ENCODE measurements around the gene AUTS2.

Gene AUTS2

GRCh38 chr7:70419526-70420380, 821.5 kb downstream of the AUTS2 start:
- no peaks in the 10 kb centered on the region for H3K4me1 Mint-ChIP-seq
- no peaks in the 10 kb centered on the region for H3K36me3 Mint-ChIP-seq (ENCODE audit: insufficient read depth)

GRCh38 chr7:70420381-70420662, 822.0 kb downstream of the AUTS2 start:
- Mint-ChIP-seq H3K27me3 (peaks cover 21% of the 10 kb centered on the region), H3K4me1 (no peaks in the 10 kb centered on the region), H3K9me3 (no peaks in the 10 kb centered on the region), H3K4me3 (no peak overlapping the region), H3K36me3 (ENCODE audit: insufficient read depth) (no peaks in the 10 kb centered on the region), H3K27ac (ENCODE audit: low read depth) (no peak overlapping the region)
- no peak for DNase-seq (ENCODE audit: low spot score in 2 of 2)
- no peak for ATAC-seq (replicated peaks; ENCODE audit: extremely low read depth, poor library complexity, severe bottlenecking)

More at GRCh38 chr7:70419526-70420380, 821.5 kb downstream of the AUTS2 start:
- Mint-ChIP-seq H3K9me3 (no peaks in the 10 kb centered on the region), H3K4me3 (no peak overlapping the region), H3K27ac (ENCODE audit: low read depth) (no peak overlapping the region), H3K27me3 (peaks cover 21% of the 10 kb centered on the region)
- no peak for ATAC-seq (replicated peaks; ENCODE audit: extremely low read depth, poor library complexity, severe bottlenecking)
- DNase-seq (ENCODE audit: low spot score in 2 of 2): no peak

GRCh38 chr7:70421319-70421718, 823.0 kb downstream of the AUTS2 start:
- H3K27ac Mint-ChIP-seq (ENCODE audit: low read depth): no peak overlapping the region
- H3K27me3 Mint-ChIP-seq: peaks cover 21% of the 10 kb centered on the region
- no peaks in the 10 kb centered on the region for H3K4me1 Mint-ChIP-seq
- no peak overlapping the region for H3K4me3 Mint-ChIP-seq
- ATAC-seq (replicated peaks; ENCODE audit: extremely low read depth, poor library complexity, severe bottlenecking): no peak
- no peak for DNase-seq (ENCODE audit: low spot score in 2 of 2)
- H3K9me3 Mint-ChIP-seq: no peaks in the 10 kb centered on the region
- no peaks in the 10 kb centered on the region for H3K36me3 Mint-ChIP-seq (ENCODE audit: insufficient read depth)

GRCh38 chr7:70426249-70426880, 828.1 kb downstream of the AUTS2 start:
- no peak overlapping the region for H3K27ac Mint-ChIP-seq (ENCODE audit: low read depth)

GRCh38 chr7:70432567-70433001, 834.3 kb downstream of the AUTS2 start:
- DNase-seq (ENCODE audit: low spot score in 2 of 2) (no peak), ATAC-seq (replicated peaks; ENCODE audit: extremely low read depth, poor library complexity, severe bottlenecking) (no peak)
- Mint-ChIP-seq H3K36me3 (ENCODE audit: insufficient read depth) (no peaks in the 10 kb centered on the region), H3K9me3 (no peaks in the 10 kb centered on the region), H3K4me1 (peaks cover 5% of the 10 kb centered on the region), H3K27me3 (no peaks in the 10 kb centered on the region), H3K4me3 (no peak overlapping the region), H3K27ac (ENCODE audit: low read depth) (no peak overlapping the region)

More at GRCh38 chr7:70426249-70426880, 828.1 kb downstream of the AUTS2 start:
- DNase-seq (ENCODE audit: low spot score in 2 of 2): no peak
- Mint-ChIP-seq H3K36me3 (ENCODE audit: insufficient read depth) (no peaks in the 10 kb centered on the region), H3K4me1 (no peaks in the 10 kb centered on the region), H3K9me3 (no peaks in the 10 kb centered on the region), H3K27me3 (peaks cover 12% of the 10 kb centered on the region), H3K4me3 (no peak overlapping the region)
- ATAC-seq (replicated peaks; ENCODE audit: extremely low read depth, poor library complexity, severe bottlenecking): no peak

GRCh38 chr7:70434376-70434775, 836.1 kb downstream of the AUTS2 start:
- H3K27ac Mint-ChIP-seq (ENCODE audit: low read depth): no peak overlapping the region
- no peak for DNase-seq (ENCODE audit: low spot score in 2 of 2)
- peaks cover 5% of the 10 kb centered on the region for H3K4me1 Mint-ChIP-seq
- ATAC-seq (replicated peaks; ENCODE audit: extremely low read depth, poor library complexity, severe bottlenecking): no peak
- no peaks in the 10 kb centered on the region for H3K27me3 Mint-ChIP-seq
- H3K4me3 Mint-ChIP-seq: no peak overlapping the region
- no peaks in the 10 kb centered on the region for H3K9me3 Mint-ChIP-seq
- no peaks in the 10 kb centered on the region for H3K36me3 Mint-ChIP-seq (ENCODE audit: insufficient read depth)

- Mint-ChIP-seq H3K36me3 (ENCODE audit: insufficient read depth) (no peaks in the 10 kb centered on the region), H3K9me3 (no peaks in the 10 kb centered on the region), H3K27ac (ENCODE audit: low read depth) (no peak overlapping the region), H3K4me3 (no peak overlapping the region), H3K27me3 (no peaks in the 10 kb centered on the region), H3K4me1 (peaks cover 5% of the 10 kb centered on the region)
- ATAC-seq (replicated peaks; ENCODE audit: extremely low read depth, poor library complexity, severe bottlenecking): no peak
- no peak for DNase-seq (ENCODE audit: low spot score in 2 of 2)
Measured at GRCh38 chr7:70434821-70435220, 836.5 kb downstream of the AUTS2 start.

GRCh38 chr7:70435634-70436033, 837.4 kb downstream of the AUTS2 start:
- Mint-ChIP-seq H3K9me3 (no peaks in the 10 kb centered on the region), H3K27ac (ENCODE audit: low read depth) (no peak overlapping the region), H3K27me3 (no peaks in the 10 kb centered on the region), H3K36me3 (ENCODE audit: insufficient read depth) (no peaks in the 10 kb centered on the region), H3K4me1 (peaks cover 5% of the 10 kb centered on the region), H3K4me3 (no peak overlapping the region)
- no peak for DNase-seq (ENCODE audit: low spot score in 2 of 2)
- ATAC-seq (replicated peaks; ENCODE audit: extremely low read depth, poor library complexity, severe bottlenecking): no peak

- DNase-seq (ENCODE audit: low spot score in 2 of 2): no peak
- Mint-ChIP-seq H3K36me3 (ENCODE audit: insufficient read depth) (no peaks in the 10 kb centered on the region), H3K4me1 (peaks cover 5% of the 10 kb centered on the region), H3K4me3 (no peak overlapping the region), H3K27me3 (no peaks in the 10 kb centered on the region), H3K27ac (ENCODE audit: low read depth) (no peak overlapping the region), H3K9me3 (no peaks in the 10 kb centered on the region)
- ATAC-seq (replicated peaks; ENCODE audit: extremely low read depth, poor library complexity, severe bottlenecking): no peak
Measured at GRCh38 chr7:70436790-70437350, 838.6 kb downstream of the AUTS2 start.

GRCh38 chr7:70439651-70440050, 841.4 kb downstream of the AUTS2 start:
- H3K9me3 Mint-ChIP-seq: no peaks in the 10 kb centered on the region

GRCh38 chr7:70446448-70447143, 848.3 kb downstream of the AUTS2 start:
- Mint-ChIP-seq H3K36me3 (ENCODE audit: insufficient read depth) (no peaks in the 10 kb centered on the region), H3K4me3 (no peak overlapping the region), H3K9me3 (no peaks in the 10 kb centered on the region), H3K27me3 (no peaks in the 10 kb centered on the region), H3K4me1 (no peaks in the 10 kb centered on the region), H3K27ac (ENCODE audit: low read depth) (no peak overlapping the region)
- no peak for ATAC-seq (replicated peaks; ENCODE audit: extremely low read depth, poor library complexity, severe bottlenecking)
- no peak for DNase-seq (ENCODE audit: low spot score in 2 of 2)

More at GRCh38 chr7:70439651-70440050, 841.4 kb downstream of the AUTS2 start:
- ATAC-seq (replicated peaks; ENCODE audit: extremely low read depth, poor library complexity, severe bottlenecking) (no peak), DNase-seq (ENCODE audit: low spot score in 2 of 2) (no peak)
- Mint-ChIP-seq H3K27ac (ENCODE audit: low read depth) (no peak overlapping the region), H3K27me3 (no peaks in the 10 kb centered on the region), H3K36me3 (ENCODE audit: insufficient read depth) (no peaks in the 10 kb centered on the region), H3K4me1 (peaks cover 1% of the 10 kb centered on the region), H3K4me3 (no peak overlapping the region)

GRCh38 chr7:70448312-70448906, 850.1 kb downstream of the AUTS2 start:
- DNase-seq (ENCODE audit: low spot score in 2 of 2) (no peak), ATAC-seq (replicated peaks; ENCODE audit: extremely low read depth, poor library complexity, severe bottlenecking) (no peak)
- no peaks in the 10 kb centered on the region for H3K36me3 Mint-ChIP-seq (ENCODE audit: insufficient read depth)
- H3K9me3 Mint-ChIP-seq: no peaks in the 10 kb centered on the region
- H3K27me3 Mint-ChIP-seq: no peaks in the 10 kb centered on the region
- H3K4me1 Mint-ChIP-seq: no peaks in the 10 kb centered on the region
- no peak overlapping the region for H3K4me3 Mint-ChIP-seq
- no peak overlapping the region for H3K27ac Mint-ChIP-seq (ENCODE audit: low read depth)
